ENCODE data around the gene UBE2U. TPM values are rescaled to one million over a fixed set of nuclear protein-coding genes. Genes with fewer than 3 reads are reported as not detected.
A peak's percentile ranks its signal among the peaks of the same experiment; 100 is the strongest.

UBE2U gene, protein sequence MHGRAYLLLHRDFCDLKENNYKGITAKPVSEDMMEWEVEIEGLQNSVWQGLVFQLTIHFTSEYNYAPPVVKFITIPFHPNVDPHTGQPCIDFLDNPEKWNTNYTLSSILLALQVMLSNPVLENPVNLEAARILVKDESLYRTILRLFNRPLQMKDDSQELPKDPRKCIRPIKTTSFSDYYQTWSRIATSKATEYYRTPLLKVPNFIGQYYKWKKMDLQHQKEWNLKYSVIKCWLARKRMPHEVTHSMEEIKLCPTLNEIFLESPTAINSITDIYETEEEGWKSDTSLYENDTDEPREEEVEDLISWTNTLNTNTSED
- not detected for total RNA-seq
- polyA plus RNA-seq: not detected
- total RNA-seq: not detected

DNA sequence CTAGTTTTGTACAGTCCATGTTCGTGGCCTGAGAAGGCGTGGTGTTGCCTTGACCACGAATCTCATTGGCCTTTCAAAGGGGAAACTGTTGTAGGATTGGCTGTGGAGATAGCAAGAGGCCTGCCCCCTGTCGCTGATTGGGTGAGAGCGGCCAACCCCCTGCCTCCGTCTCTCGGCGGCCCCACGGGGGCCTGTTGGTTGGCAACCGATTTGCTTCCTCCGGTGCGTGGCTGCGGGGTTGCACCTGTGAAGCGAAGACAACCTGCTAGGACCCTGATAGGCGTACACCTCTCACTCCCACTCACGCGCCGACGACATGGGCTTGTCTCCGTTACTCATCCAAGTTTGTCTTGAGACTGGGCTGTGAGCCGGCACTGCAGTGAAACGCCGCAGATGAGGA, at the start of gene UBE2U:
TSS of gene UBE2U (plus strand) at position 204 of the 400 bp plus-strand sequence. CDS start 428 bp downstream, outside the sequence.
- Mint-ChIP-seq H3K27ac (no peak within 1 kb of the TSS), H3K9me3 (no peaks in the 10 kb centered on the region), H3K27me3 (peaks cover 3 to 27% (median 16%) of the 10 kb centered on the region in 5 donors), H3K4me1 (no peaks in the 10 kb centered on the region), H3K4me3 (no peak within 1 kb of the TSS), H3K36me3 (no peaks in the 10 kb centered on the region)
- no peak for DNase-seq
- Histone ChIP-seq H3K9me3 (ENCODE audit: control insufficient read depth in 2 of 3, low read length in 3 of 3) (no peaks in the 10 kb centered on the region), H3K27me3 (ENCODE audit: control insufficient read depth in 2 of 2, insufficient read depth in 2 of 2, low read length in 2 of 2) (no peaks in the 10 kb centered on the region), H3K27ac (ENCODE audit: low read depth, low read length) (no peak within 1 kb of the TSS), H3K36me3 (ENCODE audit: control insufficient read depth in 2 of 3, insufficient read depth in 3 of 3, low read length in 3 of 3) (no peaks in the 10 kb centered on the region), H3K4me3 (ENCODE audit: low read length) (no peak within 1 kb of the TSS), H3K4me1 (ENCODE audit: control insufficient read depth in 2 of 2, insufficient read depth in 2 of 2, low read length in 2 of 2) (no peaks in the 10 kb centered on the region)
- CTCF ChIA-PET: no interaction called here
- POLR2A ChIA-PET: no interaction called here
- no peak for ATAC-seq
- intact Hi-C loops (cut with micrococcal nuclease): no loop called here

DNA sequence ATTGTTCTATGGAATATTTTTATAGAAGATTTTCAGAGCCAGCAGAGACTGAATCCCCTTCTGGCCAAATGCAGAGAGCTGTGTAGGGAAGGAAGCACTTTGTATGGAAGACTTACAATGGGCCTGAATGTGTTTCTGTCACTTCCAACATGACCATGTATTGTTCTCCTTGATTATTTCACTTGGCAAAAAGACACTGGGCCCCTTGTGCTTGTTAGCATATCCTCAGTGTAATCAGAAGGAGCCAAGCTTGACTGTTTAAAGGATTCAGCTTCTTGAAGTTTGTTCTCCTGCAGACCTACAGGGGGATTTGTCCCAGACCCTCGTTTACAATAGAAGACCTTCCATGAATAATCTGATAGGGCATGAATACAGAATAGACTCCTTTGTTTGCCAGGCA, 48.1 kb upstream of the UBE2U start:
- ATAC-seq: no peak

DNA sequence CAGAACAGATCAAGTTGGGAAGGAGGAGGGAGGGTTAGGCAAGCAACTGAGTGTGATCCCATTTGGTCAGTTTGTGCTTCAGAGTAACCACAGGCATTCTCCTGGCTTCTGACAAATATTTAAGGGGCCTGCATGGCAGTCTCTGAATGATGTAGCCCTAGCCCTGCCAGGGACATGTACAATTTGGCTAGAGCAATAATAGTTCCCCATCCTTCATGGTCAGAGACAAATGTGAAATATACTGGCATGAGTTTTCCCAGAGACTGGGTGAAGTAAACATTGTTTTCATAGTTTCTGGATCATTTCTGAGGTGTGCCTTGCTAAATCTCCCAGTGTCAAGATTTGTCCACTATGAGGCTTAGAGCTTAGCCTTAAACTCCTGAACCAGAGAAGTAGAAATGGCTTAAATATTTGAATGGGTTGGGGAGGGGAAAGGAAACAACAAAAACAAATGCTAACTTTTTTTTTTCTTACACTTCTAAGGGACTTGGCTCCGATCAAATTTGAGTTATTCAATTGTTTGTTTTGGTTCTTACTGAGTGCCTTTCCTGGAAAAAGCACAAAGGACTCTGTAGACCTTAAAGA, 42.0 kb upstream of the UBE2U start:
- no peaks in the 10 kb centered on the region for H3K36me3 Mint-ChIP-seq
- no peak overlapping the region for H3K27ac ChIP-seq (ENCODE audit: low read depth, low read length)
- H3K4me3 ChIP-seq (ENCODE audit: low read length): no peak overlapping the region
- H3K4me1 Mint-ChIP-seq: no peaks in the 10 kb centered on the region
- H3K9me3 Mint-ChIP-seq: no peaks in the 10 kb centered on the region
- no peaks in the 10 kb centered on the region for H3K27me3 ChIP-seq (ENCODE audit: control insufficient read depth in 2 of 2, insufficient read depth in 2 of 2, low read length in 2 of 2)
- no peak overlapping the region for H3K27ac Mint-ChIP-seq
- POLR2A ChIA-PET: no interaction called here
- ATAC-seq (no peak), DNase-seq (no peak)
- peaks cover 5 to 18% (median 9%) of the 10 kb centered on the region in 5 donors for H3K27me3 Mint-ChIP-seq
- H3K9me3 ChIP-seq (ENCODE audit: control insufficient read depth in 2 of 3, low read length in 3 of 3): no peaks in the 10 kb centered on the region
- H3K36me3 ChIP-seq (ENCODE audit: control insufficient read depth in 2 of 3, insufficient read depth in 3 of 3, low read length in 3 of 3): no peaks in the 10 kb centered on the region
- no peak overlapping the region for H3K4me3 Mint-ChIP-seq
- CTCF ChIA-PET: interaction anchor here (0.7 kb wide), 1 partner anchor 21 kb away, joined by 3 read pairs; no protein-coding TSS in a partner anchor
- intact Hi-C loops (cut with micrococcal nuclease): no loop called here
- H3K4me1 ChIP-seq (ENCODE audit: control insufficient read depth in 2 of 2, insufficient read depth in 2 of 2, low read length in 2 of 2): no peaks in the 10 kb centered on the region

More for the DNA sequence above, 48.1 kb upstream of the UBE2U start:
- CTCF ChIA-PET: no interaction called here
- H3K27ac Mint-ChIP-seq: no peak overlapping the region
- H3K9me3 Mint-ChIP-seq: no peaks in the 10 kb centered on the region
- H3K9me3 ChIP-seq (ENCODE audit: control insufficient read depth in 2 of 3, low read length in 3 of 3): no peaks in the 10 kb centered on the region
- no peaks in the 10 kb centered on the region for H3K36me3 Mint-ChIP-seq
- no peak for DNase-seq
- H3K4me3 Mint-ChIP-seq: no peak overlapping the region
- no peaks in the 10 kb centered on the region for H3K4me1 Mint-ChIP-seq
- H3K4me3 ChIP-seq (ENCODE audit: low read length): no peak overlapping the region
- intact Hi-C loops (cut with micrococcal nuclease): no loop called here
- H3K36me3 ChIP-seq (ENCODE audit: control insufficient read depth in 2 of 3, insufficient read depth in 3 of 3, low read length in 3 of 3): no peaks in the 10 kb centered on the region
- POLR2A ChIA-PET: no interaction called here
- no peak overlapping the region for H3K27ac ChIP-seq (ENCODE audit: low read depth, low read length)
- no peaks in the 10 kb centered on the region for H3K27me3 ChIP-seq (ENCODE audit: control insufficient read depth in 2 of 2, insufficient read depth in 2 of 2, low read length in 2 of 2)
- no peaks in the 10 kb centered on the region for H3K4me1 ChIP-seq (ENCODE audit: control insufficient read depth in 2 of 2, insufficient read depth in 2 of 2, low read length in 2 of 2)
- H3K27me3 Mint-ChIP-seq: peaks cover 0 to 17% (median 11%) of the 10 kb centered on the region in 5 donors

DNA sequence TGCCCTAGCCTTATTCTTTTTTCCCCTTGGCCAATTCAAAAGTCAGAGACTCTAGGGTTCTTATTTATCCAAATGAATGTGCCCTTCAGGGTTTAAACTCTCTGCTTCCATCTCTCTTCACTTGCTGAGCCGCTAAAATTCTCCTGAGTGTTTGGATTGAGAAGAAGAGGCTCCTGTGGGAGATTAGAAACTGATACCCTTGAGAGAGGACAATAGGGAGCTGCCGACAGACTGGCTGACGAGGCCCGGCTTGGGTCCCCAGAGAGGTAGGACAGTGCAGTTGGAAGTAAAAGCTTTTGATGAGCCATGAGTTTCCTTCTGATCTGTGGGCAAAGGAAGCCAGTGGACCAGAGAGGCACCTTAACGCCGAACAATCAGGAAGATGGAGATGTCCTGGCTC, 41.3 kb upstream of the UBE2U start:
- intact Hi-C loops (cut with micrococcal nuclease): no loop called here
- ChIA-PET CTCF (no interaction called here), POLR2A (no interaction called here)
- Mint-ChIP-seq H3K9me3 (no peaks in the 10 kb centered on the region), H3K27me3 (peaks cover 5 to 18% (median 9%) of the 10 kb centered on the region in 5 donors), H3K36me3 (no peaks in the 10 kb centered on the region), H3K4me1 (no peaks in the 10 kb centered on the region), H3K27ac (no peak overlapping the region), H3K4me3 (no peak overlapping the region)
- no peaks in the 10 kb centered on the region for H3K36me3 ChIP-seq (ENCODE audit: control insufficient read depth in 2 of 3, insufficient read depth in 3 of 3, low read length in 3 of 3)
- H3K4me1 ChIP-seq (ENCODE audit: control insufficient read depth in 2 of 2, insufficient read depth in 2 of 2, low read length in 2 of 2): no peaks in the 10 kb centered on the region
- H3K27ac ChIP-seq (ENCODE audit: low read depth, low read length): no peak overlapping the region
- DNase-seq: no peak
- ATAC-seq: no peak
- H3K9me3 ChIP-seq (ENCODE audit: control insufficient read depth in 2 of 3, low read length in 3 of 3): no peaks in the 10 kb centered on the region
- no peaks in the 10 kb centered on the region for H3K27me3 ChIP-seq (ENCODE audit: control insufficient read depth in 2 of 2, insufficient read depth in 2 of 2, low read length in 2 of 2)
- H3K4me3 ChIP-seq (ENCODE audit: low read length): no peak overlapping the region

DNA sequence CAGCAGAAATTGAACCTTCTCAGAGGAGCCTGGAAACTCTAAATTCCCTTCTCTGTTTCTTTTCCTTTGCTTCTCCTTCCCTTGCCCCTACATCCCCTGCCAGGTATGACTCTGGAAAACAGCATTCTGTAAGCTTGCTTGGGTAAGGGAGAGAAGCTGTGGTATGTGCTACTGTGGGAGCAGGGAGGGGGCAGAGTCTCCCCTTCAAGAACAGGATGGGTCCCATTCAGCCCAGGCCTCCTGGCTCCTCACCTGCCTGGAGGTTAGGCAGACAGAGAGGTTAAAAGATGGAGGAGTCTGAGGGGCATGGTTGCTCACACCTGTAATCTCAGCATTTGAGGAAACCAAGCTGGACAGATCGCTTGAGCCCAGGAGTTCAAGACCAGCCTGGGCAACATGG, 40.6 kb upstream of the UBE2U start:
- H3K27ac ChIP-seq (ENCODE audit: low read depth, low read length): no peak overlapping the region
- no peak overlapping the region for H3K4me3 ChIP-seq (ENCODE audit: low read length)
- no peaks in the 10 kb centered on the region for H3K36me3 Mint-ChIP-seq
- no peaks in the 10 kb centered on the region for H3K27me3 ChIP-seq (ENCODE audit: control insufficient read depth in 2 of 2, insufficient read depth in 2 of 2, low read length in 2 of 2)
- intact Hi-C loops (cut with micrococcal nuclease): no loop called here
- no peak for ATAC-seq
- no peak overlapping the region for H3K27ac Mint-ChIP-seq
- POLR2A ChIA-PET: no interaction called here
- no peaks in the 10 kb centered on the region for H3K4me1 ChIP-seq (ENCODE audit: control insufficient read depth in 2 of 2, insufficient read depth in 2 of 2, low read length in 2 of 2)
- no peaks in the 10 kb centered on the region for H3K9me3 ChIP-seq (ENCODE audit: control insufficient read depth in 2 of 3, low read length in 3 of 3)
- H3K36me3 ChIP-seq (ENCODE audit: control insufficient read depth in 2 of 3, insufficient read depth in 3 of 3, low read length in 3 of 3): no peaks in the 10 kb centered on the region
- no peaks in the 10 kb centered on the region for H3K9me3 Mint-ChIP-seq
- DNase-seq: no peak
- H3K4me3 Mint-ChIP-seq: no peak overlapping the region
- H3K27me3 Mint-ChIP-seq: peaks cover 5 to 15% (median 9%) of the 10 kb centered on the region in 5 donors
- CTCF ChIA-PET: interaction anchor here (1.0 kb wide), 1 partner anchor 81 kb away, joined by 4 read pairs; no protein-coding TSS in a partner anchor
- no peaks in the 10 kb centered on the region for H3K4me1 Mint-ChIP-seq

DNA sequence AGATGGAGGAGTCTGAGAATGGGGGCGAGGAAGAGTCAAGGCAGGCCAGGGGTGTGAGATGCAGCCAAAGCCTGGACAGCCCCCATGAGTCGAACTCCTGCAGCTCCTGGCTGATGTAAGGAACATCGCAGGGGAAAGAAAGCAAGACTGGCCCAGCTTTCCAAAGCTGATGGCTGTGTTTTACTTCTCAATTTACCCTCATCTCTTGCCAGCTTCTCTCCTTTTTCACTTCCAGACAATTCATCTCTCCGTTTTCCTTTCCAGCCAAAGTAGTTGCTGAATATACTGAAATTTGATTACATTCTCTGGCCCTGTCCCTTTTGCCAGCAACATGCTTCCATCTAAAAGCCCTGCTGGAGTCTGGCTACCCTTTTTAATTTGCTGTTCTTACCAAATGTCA, 40.0 kb upstream of the UBE2U start:
- CTCF ChIA-PET: interaction anchor here (1.0 kb wide), 1 partner anchor 80 kb away, joined by 4 read pairs; no protein-coding TSS in a partner anchor
- H3K27me3 Mint-ChIP-seq: peaks cover 5 to 18% (median 9%) of the 10 kb centered on the region in 5 donors

DNA sequence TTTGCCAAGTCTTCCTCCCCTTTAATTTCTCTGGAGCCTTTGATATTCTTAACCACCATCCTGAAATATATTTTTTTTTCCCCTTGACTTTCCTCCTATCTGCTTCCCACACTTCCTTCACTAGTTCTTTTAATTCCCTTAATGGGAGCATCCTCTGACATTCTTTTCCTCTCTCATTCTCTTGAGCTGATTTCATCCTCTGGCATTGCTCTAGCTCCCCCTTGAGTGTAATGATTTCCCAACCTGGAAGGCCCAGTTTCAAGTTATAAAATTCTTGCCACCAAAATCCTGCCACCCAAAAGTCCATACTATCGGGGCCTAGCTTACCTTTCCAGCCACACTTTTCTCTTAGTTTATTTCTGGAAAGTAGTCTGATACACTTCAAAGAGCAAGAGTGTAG, 39.5 kb upstream of the UBE2U start:
- H3K4me1 ChIP-seq (ENCODE audit: control insufficient read depth in 2 of 2, insufficient read depth in 2 of 2, low read length in 2 of 2): no peaks in the 10 kb centered on the region
- CTCF ChIA-PET: interaction anchor here (1.0 kb wide), 1 partner anchor 79 kb away, joined by 4 read pairs; no protein-coding TSS in a partner anchor
- H3K27me3 Mint-ChIP-seq: peaks cover 5 to 19% (median 9%) of the 10 kb centered on the region in 5 donors

More for the DNA sequence above, 40.0 kb upstream of the UBE2U start:
- Histone ChIP-seq H3K36me3 (ENCODE audit: control insufficient read depth in 2 of 3, insufficient read depth in 3 of 3, low read length in 3 of 3) (no peaks in the 10 kb centered on the region), H3K27me3 (ENCODE audit: control insufficient read depth in 2 of 2, insufficient read depth in 2 of 2, low read length in 2 of 2) (no peaks in the 10 kb centered on the region), H3K9me3 (ENCODE audit: control insufficient read depth in 2 of 3, low read length in 3 of 3) (no peaks in the 10 kb centered on the region), H3K4me3 (ENCODE audit: low read length) (no peak overlapping the region), H3K27ac (ENCODE audit: low read depth, low read length) (no peak overlapping the region), H3K4me1 (ENCODE audit: control insufficient read depth in 2 of 2, insufficient read depth in 2 of 2, low read length in 2 of 2) (no peaks in the 10 kb centered on the region)
- Mint-ChIP-seq H3K27ac (peak overlapping the region in 1 of 9 donors; percentile 7), H3K4me1 (no peaks in the 10 kb centered on the region), H3K4me3 (no peak overlapping the region), H3K9me3 (no peaks in the 10 kb centered on the region), H3K36me3 (no peaks in the 10 kb centered on the region)
- POLR2A ChIA-PET: no interaction called here
- intact Hi-C loops (cut with micrococcal nuclease): no loop called here
- ATAC-seq (no peak), DNase-seq (no peak)

More for the DNA sequence above, 39.5 kb upstream of the UBE2U start:
- Mint-ChIP-seq H3K36me3 (no peaks in the 10 kb centered on the region), H3K9me3 (no peaks in the 10 kb centered on the region), H3K4me3 (no peak overlapping the region), H3K4me1 (no peaks in the 10 kb centered on the region), H3K27ac (no peak overlapping the region)
- ATAC-seq: no peak
- Histone ChIP-seq H3K27ac (ENCODE audit: low read depth, low read length) (no peak overlapping the region), H3K9me3 (ENCODE audit: control insufficient read depth in 2 of 3, low read length in 3 of 3) (no peaks in the 10 kb centered on the region), H3K36me3 (ENCODE audit: control insufficient read depth in 2 of 3, insufficient read depth in 3 of 3, low read length in 3 of 3) (no peaks in the 10 kb centered on the region), H3K27me3 (ENCODE audit: control insufficient read depth in 2 of 2, insufficient read depth in 2 of 2, low read length in 2 of 2) (no peaks in the 10 kb centered on the region), H3K4me3 (ENCODE audit: low read length) (no peak overlapping the region)
- DNase-seq: no peak
- POLR2A ChIA-PET: no interaction called here
- intact Hi-C loops (cut with micrococcal nuclease): no loop called here

Data from naive thymus-derived CD4-positive, alpha-beta T cell (primary cell).